ENCODE results near the gene FRG2C.
"Not testable (repeated sequence)": the region's sequence is repeated elsewhere in the genome, so short reads cannot be mapped to it uniquely, and the experiment has no call there.

FRG2C gene

GRCh38 chr3:75664028-75664427, at the start of gene FRG2C:
TSS of gene FRG2C (plus strand) at chr3:75664328. CDS start at chr3:75664380, 52 bp downstream.
- not testable (repeated sequence) for DNase-seq (ENCODE audit: low spot score)

DNA sequence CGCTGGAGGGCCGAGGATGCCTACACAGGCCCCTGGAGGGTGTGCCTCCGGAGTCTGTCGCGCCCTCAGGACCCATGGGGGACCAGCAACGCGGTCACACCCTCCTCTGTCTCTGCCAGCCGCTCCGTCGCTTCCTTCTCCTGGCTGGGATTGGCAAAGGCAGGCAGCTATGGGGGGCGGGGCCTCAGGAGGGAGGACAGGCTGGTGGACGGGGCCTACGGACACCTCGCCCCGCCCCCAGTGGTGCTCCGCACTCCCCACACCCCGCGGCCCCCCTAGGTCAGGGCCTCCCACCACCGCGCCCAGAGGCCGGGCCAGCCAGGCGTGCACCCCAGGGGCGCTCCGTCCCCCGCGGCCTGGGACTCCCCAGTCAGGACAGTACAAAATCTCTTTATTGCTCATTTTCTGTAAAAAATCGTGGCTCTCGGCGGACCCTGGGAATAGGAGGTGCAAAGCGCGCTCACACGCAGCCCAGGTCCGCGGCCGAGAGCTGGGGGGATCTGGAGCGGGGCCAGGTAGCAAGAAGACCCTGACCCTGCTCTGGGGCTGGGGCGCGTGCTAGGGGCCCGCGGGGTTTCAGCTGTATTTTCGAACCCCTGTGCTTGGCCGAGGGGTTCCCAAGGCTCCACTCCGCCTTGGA, 45.3 kb upstream of the FRG2C start:
- peak; percentile 12 for DNase-seq (ENCODE audit: low spot score)

DNA sequence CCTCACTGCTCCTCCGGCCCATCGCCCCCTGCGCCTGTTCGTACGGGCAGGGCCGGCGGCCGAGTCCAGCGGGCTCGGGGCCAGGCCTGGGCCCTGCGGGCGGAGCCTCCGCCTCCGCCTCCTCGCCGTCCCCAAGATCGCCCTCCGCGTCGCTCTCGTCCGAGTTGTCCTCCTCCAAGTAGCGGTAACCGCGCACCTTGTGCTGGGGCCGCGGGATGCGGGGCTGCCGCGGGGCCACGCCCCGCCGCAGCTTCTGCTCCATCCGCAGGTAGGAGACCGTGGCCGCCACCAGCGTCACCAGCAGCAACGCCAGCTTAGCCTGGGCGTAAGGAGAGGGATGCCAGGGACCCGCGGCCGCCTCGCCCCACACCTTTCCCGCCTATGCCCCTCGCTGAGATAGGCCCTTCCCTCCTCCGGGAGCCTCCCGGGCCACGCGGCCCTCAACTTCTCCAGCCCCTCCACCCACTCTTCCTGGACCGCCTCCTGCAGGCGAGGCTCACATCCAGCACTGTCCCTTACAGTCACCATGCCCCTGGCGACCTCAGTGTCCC, 44.6 kb upstream of the FRG2C start:
- not testable (repeated sequence) for DNase-seq (ENCODE audit: low spot score)

DNA sequence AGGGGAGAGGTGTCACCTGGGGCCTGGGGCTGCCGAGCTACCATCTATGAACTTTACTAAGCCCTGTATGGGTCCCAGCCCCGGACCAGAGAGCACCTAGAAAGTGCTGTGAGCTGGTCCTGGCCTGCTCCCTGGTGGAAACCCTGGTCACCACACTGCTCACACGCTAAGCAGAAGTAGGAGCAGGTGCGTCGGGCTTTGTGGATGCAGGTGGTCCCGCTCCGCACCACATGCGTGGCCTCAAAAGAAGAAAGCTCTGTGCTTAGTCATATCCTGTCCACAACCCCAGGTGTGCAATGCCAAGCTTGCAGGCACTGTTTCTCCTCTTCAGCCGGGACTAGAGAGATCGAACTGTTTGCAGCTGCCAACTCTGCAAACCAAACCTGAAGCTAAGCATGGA, 42.4 kb upstream of the FRG2C start:
- not testable (repeated sequence) for DNase-seq (ENCODE audit: low spot score)

DNA sequence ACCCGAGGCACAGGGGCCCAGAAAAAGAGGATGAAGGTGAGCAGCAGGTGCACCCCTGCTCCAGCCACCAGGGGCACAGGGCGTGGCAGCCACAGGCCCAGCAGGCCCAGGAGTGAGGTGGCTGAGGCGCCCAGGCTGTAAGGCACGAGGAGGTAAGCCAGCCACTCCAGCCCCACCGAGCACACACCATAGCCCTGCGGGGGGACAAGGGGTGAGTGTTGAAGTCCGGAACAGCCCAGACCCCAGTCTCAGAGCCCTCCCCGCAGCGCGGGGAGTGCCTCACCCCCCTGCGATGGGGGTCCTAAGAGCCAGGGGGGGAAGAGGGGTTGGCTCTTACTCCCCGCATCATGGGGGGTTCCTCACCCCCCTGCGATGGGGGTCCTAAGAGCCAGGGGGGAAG, 40.5 kb upstream of the FRG2C start:
- not testable (repeated sequence) for DNase-seq (ENCODE audit: low spot score)

- not testable (repeated sequence) for DNase-seq (ENCODE audit: low spot score)
Measured at GRCh38 chr3:75630887-75631535, 33.1 kb upstream of the FRG2C start.

DNA sequence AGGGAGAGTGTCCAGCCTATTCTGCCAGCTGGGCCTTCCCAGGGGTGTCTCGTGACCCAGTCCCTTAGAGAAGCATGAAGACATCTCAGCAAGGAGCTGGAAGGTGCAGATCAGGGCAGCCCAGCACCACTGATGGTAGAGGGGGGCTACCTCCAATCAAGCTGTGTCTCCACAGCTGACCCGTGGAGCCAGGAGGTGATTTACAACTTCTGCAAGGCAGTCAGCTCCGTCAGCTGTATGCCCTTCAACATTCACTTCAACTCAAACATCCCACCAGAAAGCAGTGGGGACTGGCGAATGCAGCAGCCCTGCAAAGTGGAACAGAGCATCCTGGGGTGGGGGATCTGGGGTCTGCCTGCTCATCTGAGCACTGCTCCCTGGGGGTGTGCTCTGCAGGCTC, 32.6 kb upstream of the FRG2C start:
- no peak for DNase-seq (ENCODE audit: low spot score)

- not testable (repeated sequence) for DNase-seq (ENCODE audit: low spot score)
Measured at GRCh38 chr3:75638947-75639346, 25.2 kb upstream of the FRG2C start.

- DNase-seq (ENCODE audit: low spot score): peak; percentile 95
Measured at GRCh38 chr3:75641107-75641517, 23.0 kb upstream of the FRG2C start.

- peak; percentile 59 for DNase-seq (ENCODE audit: low spot score)
Measured at GRCh38 chr3:75643031-75643800, 20.9 kb upstream of the FRG2C start.

DNA sequence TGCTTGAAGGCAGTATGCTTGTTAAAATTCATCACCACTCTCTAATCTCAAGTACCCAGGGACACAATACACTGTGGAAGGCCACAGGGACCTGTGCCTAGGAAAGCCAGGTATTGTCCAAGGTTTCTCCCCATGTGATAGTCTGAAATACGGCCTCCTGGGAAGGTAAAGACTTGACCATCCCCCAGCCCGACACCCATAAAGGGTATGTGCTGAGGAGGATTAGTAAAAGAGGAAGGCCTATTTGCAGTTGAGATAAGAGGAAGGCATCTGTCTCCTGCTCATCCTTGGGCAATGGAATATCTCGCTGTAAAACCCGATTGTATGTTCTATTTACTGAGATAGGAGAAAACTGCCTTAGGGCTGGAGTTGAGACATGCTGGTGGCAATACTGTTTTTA, 18.6 kb upstream of the FRG2C start:
- DNase-seq (ENCODE audit: low spot score): not testable (repeated sequence)

DNA sequence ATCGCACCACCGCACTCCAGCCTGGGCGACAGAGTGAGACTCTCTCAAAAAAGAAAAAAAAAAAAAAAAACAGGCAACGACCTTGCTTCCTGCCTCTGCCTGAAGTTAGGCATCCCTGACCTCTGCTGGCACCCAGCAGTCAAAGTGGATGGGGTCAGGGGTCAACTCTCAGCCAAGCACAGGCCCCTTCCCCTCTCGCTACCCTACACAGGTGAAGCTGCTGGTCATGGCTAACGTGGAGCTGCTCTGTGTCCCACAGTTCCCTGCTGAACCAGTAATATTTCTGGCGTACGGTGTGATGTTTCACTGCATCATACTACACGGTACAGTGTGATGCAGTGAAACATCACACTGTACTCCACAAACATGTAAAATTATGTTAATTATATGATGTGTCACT, 13.9 kb upstream of the FRG2C start:
- no peak for DNase-seq (ENCODE audit: low spot score)

- DNase-seq (ENCODE audit: low spot score): not testable (repeated sequence)
Measured at GRCh38 chr3:75655101-75655904, 8.8 kb upstream of the FRG2C start.

DNA sequence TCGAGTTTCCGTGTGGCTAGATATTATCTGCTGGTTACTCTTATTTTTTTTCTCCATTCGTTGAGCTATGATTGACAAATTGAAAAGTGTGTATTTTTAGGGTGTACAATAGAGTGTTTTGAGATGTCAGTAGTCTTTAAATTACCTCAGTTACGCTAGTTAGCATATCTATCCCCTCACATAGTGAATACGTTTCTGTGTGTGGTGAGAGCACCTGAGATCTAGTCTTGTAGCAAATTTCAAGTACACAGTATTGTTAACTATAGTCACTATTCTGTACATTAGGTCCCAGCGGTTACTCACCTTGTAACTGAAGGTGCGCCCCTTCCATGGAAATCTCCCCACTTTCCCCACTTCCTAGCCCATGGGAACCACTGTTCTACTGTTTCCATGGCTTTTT, 8.2 kb upstream of the FRG2C start:
- DNase-seq (ENCODE audit: low spot score): not testable (repeated sequence)

DNA sequence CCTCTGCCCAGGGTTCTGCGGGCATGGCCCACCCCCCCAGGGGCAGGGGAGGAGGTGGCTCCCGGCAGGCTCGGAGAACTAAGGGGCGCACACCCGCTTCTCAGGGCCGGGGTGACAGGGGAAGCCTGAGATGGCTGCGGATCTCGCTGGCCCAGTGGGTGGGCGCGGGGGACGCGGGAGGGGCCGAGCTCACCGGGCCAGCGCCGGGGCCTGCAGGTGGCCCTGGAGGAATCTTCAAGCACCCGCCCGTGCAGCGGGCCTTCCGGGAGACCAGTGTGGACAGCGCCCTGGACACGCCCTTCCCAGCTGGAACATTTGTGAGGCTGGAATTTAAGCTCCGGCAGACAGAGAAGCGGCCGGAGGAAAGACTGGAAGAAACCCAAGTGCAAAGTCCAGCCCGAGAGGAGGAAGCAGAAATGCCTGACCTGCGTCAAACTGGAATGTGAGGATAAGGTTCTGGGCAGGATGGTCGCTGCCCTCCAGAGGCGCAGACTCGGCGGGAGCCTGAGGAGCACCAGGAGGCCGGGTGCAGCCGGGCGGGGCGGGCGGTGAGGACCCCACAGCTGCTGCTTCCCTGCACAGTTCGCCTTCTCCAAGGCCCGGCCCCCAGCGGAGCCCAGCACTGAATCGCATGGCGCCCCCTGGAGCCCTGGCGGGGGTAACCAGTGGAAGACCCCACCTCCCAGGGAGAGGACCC, 5.6 kb upstream of the FRG2C start:
- not testable (repeated sequence) for DNase-seq (ENCODE audit: low spot score)

DNA sequence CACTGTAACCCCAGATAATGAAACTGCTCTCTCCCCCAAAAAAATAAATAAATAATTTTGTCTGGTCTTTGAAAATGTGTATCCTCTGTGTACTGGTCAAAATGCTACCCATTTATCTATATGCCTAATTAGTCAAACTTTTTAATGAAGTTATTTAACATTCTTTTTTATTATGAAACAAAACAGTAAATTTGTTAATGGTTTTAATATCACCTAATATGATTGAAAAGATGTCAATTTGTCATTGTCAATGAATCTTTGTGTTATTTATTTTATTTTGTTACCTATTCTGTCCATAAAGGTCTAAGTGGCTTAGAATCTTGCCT, 5.1 kb upstream of the FRG2C start:
- not testable (repeated sequence) for DNase-seq (ENCODE audit: low spot score)

DNA sequence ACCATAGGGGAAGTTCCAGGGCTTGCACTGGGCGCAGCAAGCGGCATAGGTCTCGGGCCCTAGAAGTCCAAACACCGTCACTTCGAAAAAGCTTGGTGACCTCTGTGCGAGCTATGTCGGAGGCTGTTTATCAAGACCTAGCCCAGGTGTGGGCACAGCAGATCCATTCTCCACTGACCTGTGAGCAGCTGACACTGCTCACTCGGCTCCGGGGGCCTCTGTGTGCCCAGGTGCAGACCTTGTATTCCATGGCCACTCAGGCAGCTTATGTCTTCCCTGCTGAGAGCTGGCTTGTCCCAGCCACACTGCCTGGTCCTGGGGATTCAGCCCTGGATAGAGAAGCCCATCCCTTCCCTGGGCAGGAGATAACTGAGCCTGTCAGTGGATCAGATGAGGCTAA, 1.5 kb downstream of the FRG2C start:
- not testable (repeated sequence) for DNase-seq (ENCODE audit: low spot score)

GRCh38 chr3:75667757-75668701, 3.9 kb downstream of the FRG2C start:
- DNase-seq (ENCODE audit: low spot score): not testable (repeated sequence)

DNA sequence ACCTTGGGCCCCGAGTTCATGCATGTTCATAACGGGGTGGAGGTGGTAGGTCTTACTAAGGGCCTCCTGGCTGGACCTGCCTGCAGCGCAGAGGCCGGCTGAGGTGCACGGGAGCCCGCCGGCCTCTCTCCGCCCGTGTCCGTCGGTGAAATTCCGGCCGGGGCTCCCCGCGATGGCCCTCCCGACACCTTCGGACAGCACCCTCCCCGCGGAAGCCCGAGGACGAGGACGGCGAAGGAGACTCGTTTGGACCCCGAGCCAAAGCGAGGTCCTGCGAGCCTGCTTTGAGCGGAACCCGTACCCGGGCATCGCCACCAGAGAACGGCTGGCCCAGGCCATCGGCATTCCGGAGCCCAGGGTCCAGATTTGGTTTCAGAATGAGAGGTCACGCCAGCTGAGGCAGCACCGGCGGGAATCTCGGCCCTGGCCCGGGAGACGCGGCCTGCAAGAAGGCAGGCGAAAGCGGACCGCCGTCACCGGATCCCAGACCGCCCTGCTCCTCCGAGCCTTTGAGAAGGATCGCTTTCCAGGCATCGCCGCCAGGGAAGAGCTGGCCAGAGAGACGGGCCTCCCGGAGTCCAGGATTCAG, 4.7 kb downstream of the FRG2C start:
- not testable (repeated sequence) for DNase-seq (ENCODE audit: low spot score)
